Endothelial cell of umbilical vein (primary cell): ENCODE measurements around the gene LRRK1. TPM values are rescaled to one million over a fixed set of nuclear protein-coding genes. Genes with fewer than 3 reads are reported as not detected.

Source experiments
- BruUV-seq: library from RNA; stranded (reverse); fragments of 400-500 nt; replicated peaks from 2 replicates; lab custom pipeline; 2021; lab: Mats Ljungman, UMichigan
- CTCF ChIA-PET: fragments of 300-600, 350-600 bp; sonication (Branson Sonifier 250); formaldehyde crosslinking; loops from one replicate; lab custom pipeline; 2021; ENCODE audit warnings: antibody characterized with exemption, inconsistent platforms; lab: Charles Lee
- POLR2A ChIA-PET: fragments of 300-600, 350-600 bp; sonication (Branson Sonifier 250); formaldehyde crosslinking; loops from one replicate; lab custom pipeline; 2021; ENCODE audit warnings: antibody characterized with exemption, inconsistent platforms; lab: Charles Lee
- DNase-seq: peaks from one replicate; pipeline ENCODE4 v3.0.0-alpha.2; 2011; ENCODE audit warnings: low read depth, low spot score
- FAIRE-seq: peaks from 2 replicates; lab custom pipeline; 2011; peaks lifted over from hg19 to GRCh38; lab: Jason Lieb, UNC
- H2AFZ ChIP-seq: 2 replicates; pipeline ENCODE4 v1.6.0; 2012; ENCODE audit warnings: low read depth, low read length, control low read depth, inconsistent platforms
- H3K27ac ChIP-seq: 2 replicates; pipeline ENCODE4 v1.5.1; 2011; ENCODE audit warnings: low read depth, mild to moderate bottlenecking, control low read depth, low read length, moderate library complexity; ENCODE audit not compliant: insufficient read depth
- H3K27me3 ChIP-seq, 2 experiments: 2 replicates each; pipeline versions ENCODE4 v1.6.0 to v1.6.1; 2011; ENCODE audit warnings: low read length in 2 of 2, mixed read lengths in 1 of 2; ENCODE audit not compliant: control insufficient read depth in 2 of 2, insufficient read depth in 2 of 2
- H3K36me3 ChIP-seq, 2 experiments: 2 replicates in 1 of 2; 3 replicates in 1 of 2; pipeline ENCODE4 v1.5.1; 2011; ENCODE audit warnings: low read length in 2 of 2, mild to moderate bottlenecking in 1 of 2, moderate library complexity in 1 of 2; ENCODE audit not compliant: control insufficient read depth in 2 of 2, insufficient read depth in 2 of 2; ENCODE audit errors: extremely low read depth in 1 of 2
- H3K4me1 ChIP-seq: 3 replicates; pipeline ENCODE4 v1.5.1; 2011; ENCODE audit warnings: mild to moderate bottlenecking, low read length; ENCODE audit not compliant: control insufficient read depth, insufficient read depth; ENCODE audit errors: extremely low read depth
- H3K4me2 ChIP-seq: 2 replicates; pipeline ENCODE4 v1.6.1; 2011; ENCODE audit warnings: low read length, control low read depth, mixed read lengths; ENCODE audit not compliant: insufficient read depth
- H3K4me3 ChIP-seq, 3 experiments: fragments of 200-600 bp in 1 of 3; sonication (generic), shearing (Covaris generic) in 1 of 3; replicated peaks in 1 of 3; 2 replicates each; pipeline ENCODE4 v1.5.1; 2011 to 2016; ENCODE audit warnings: control low read depth in 3 of 3, low read length in 3 of 3, mild to moderate bottlenecking in 2 of 3, inconsistent platforms in 1 of 3, low read depth in 1 of 3, moderate library complexity in 1 of 3; ENCODE audit not compliant: insufficient read depth in 1 of 3
- H3K79me2 ChIP-seq: 2 replicates; pipeline ENCODE4 v1.6.0; 2012; ENCODE audit warnings: low read length, inconsistent platforms; ENCODE audit not compliant: control insufficient read depth, insufficient read depth
- H3K9ac ChIP-seq: replicated peaks from 2 replicates; pipeline ENCODE3; 2011; ENCODE audit warnings: low read length, control low read depth; ENCODE audit not compliant: insufficient read depth; ENCODE audit errors: extremely low read depth
- H3K9me1 ChIP-seq: replicated peaks from 3 replicates; pipeline ENCODE4 v1.6.0; 2011; ENCODE audit warnings: mild to moderate bottlenecking, low read length; ENCODE audit not compliant: control insufficient read depth, insufficient read depth; ENCODE audit errors: extremely low read depth
- H3K9me3 ChIP-seq: replicated peaks from 2 replicates; pipeline ENCODE4 v1.5.1; 2012; ENCODE audit warnings: low read length, inconsistent platforms; ENCODE audit not compliant: control insufficient read depth, insufficient read depth
- H4K20me1 ChIP-seq: replicated peaks from 2 replicates; pipeline ENCODE3; 2011; ENCODE audit warnings: mild to moderate bottlenecking, low read length; ENCODE audit not compliant: control insufficient read depth, insufficient read depth; ENCODE audit errors: extremely low read depth
- CTCF ChIP-seq, 2 donors: IDR thresholded peaks; 1 replicate in 1 of 2; 2 replicates in 1 of 2; pipeline ENCODE4 v1.5.1; 2011; ENCODE audit warnings: low read length in 2 of 2, mild to moderate bottlenecking in 2 of 2, moderate library complexity in 2 of 2, control low read depth in 1 of 2, inconsistent platforms in 1 of 2, low read depth in 1 of 2; ENCODE audit not compliant: insufficient read depth in 1 of 2; ENCODE audit errors: extremely low read depth in 1 of 2
- EZH2 ChIP-seq: IDR thresholded peaks from 2 replicates; pipeline ENCODE4 v1.6.1; 2012; ENCODE audit warnings: borderline replicate concordance, low read depth, mild to moderate bottlenecking, moderate library complexity, low read length, inconsistent platforms; ENCODE audit not compliant: severe bottlenecking
- FOS ChIP-seq: IDR thresholded peaks from 2 replicates; pipeline ENCODE4 v1.6.1; 2011; ENCODE audit warnings: mild to moderate bottlenecking, low read length, moderate library complexity, borderline replicate concordance; ENCODE audit not compliant: insufficient read depth
- GATA2 ChIP-seq: IDR thresholded peaks from 2 replicates; pipeline ENCODE4 v1.7.0; 2011; ENCODE audit warnings: low read depth, mild to moderate bottlenecking, moderate library complexity, mixed read lengths, low read length; ENCODE audit not compliant: insufficient read length, insufficient read depth
- JUN ChIP-seq: IDR thresholded peaks from 2 replicates; pipeline ENCODE4 v1.6.1; 2011; ENCODE audit warnings: borderline replicate concordance, low read depth; ENCODE audit not compliant: insufficient read length, insufficient read depth
- MAX ChIP-seq: IDR thresholded peaks from 2 replicates; pipeline ENCODE4 v1.6.1; 2011; ENCODE audit not compliant: insufficient read depth, insufficient read length
- MYC ChIP-seq: IDR thresholded peaks from one replicate; pipeline ENCODE4 v1.6.1; 2011; ENCODE audit warnings: mild to moderate bottlenecking, low read depth, low read length
- POLR2A ChIP-seq: IDR thresholded peaks from 2 replicates; pipeline ENCODE4 v1.6.1; 2012; ENCODE audit warnings: low read depth, mild to moderate bottlenecking, control low read depth, low read length
- POLR2AphosphoS5 ChIP-seq: IDR thresholded peaks from 2 replicates; pipeline ENCODE4 v1.6.1; 2012; ENCODE audit warnings: low read depth, mild to moderate bottlenecking, control low read depth, low read length, moderate library complexity; ENCODE audit not compliant: insufficient read depth
- dilution Hi-C: fragments of 300-500 bp; cut with MboI; formaldehyde crosslinking; loops from one replicate; pipeline ENCODE4 v1.15.0; 2019; ENCODE audit warnings: low sequenced_read_pairs; ENCODE audit not compliant: extremely low pct_ligation_motif_present
- intact Hi-C: fragments of 100-400 bp; cut with micrococcal nuclease; formaldehyde crosslinking; loops from one replicate; pipeline ENCODE4 v1.10.0; 2022
- polyA plus RNA-seq, 4 experiments: library from polyadenylated mRNA; depleted of rRNA in 3 of 4; stranded (reverse) in 3 of 4; unstranded in 1 of 4; fragments of >200 nt; gene quantifications; 2 replicates each; pipeline versions ENCODE4 v1.2.1 to v1.2.3, GENCODE V29; 2011 to 2012; ENCODE audit warnings: missing spikeins in 1 of 4
- total RNA-seq: library from RNA; stranded (reverse); gene quantifications from 2 replicates; pipeline ENCODE4 v1.2.3, GENCODE V29; 2021

The LRRK1 gene
- total and polyA plus RNA-seq, 2 donors (not counting 3 experiments of a cell fraction or from before 2014, with no cell fraction given), result 11.0 to 22.1 TPM

DNA sequence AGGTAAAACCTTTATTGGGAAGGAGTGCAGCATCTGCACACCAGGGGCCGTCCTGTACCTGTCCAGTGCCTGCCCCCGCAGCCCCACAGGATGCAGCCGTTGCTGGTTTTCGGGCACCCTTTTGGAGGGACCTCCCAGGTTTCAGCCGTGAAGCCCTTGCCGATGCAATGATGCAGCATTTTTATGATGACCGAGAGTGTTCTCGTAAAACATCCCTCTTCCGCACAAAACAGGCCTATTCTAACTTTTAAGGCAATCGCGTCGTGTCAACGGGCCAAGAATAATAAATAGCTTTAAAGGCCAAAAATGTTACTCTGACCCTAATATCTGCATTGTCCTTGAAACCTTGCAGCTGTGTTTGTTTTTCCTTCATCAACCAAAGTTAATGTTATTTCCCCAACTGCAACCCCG lies 126.1 kb downstream of the LRRK1 start:
- Histone ChIP-seq H3K79me2 (no peaks in the 10 kb centered on the region), H3K36me3 (peaks cover 0 to 8% of the 10 kb centered on the region in 2 experiments), H4K20me1 (no peaks in the 10 kb centered on the region), H3K9me1 (no peaks in the 10 kb centered on the region), H3K4me3 (no peak overlapping the region), H3K4me2 (no peak overlapping the region), H3K27ac (no peak overlapping the region), H3K4me1 (no peaks in the 10 kb centered on the region), H3K9me3 (no peaks in the 10 kb centered on the region), H3K9ac (no peak overlapping the region), H2AFZ (no peak overlapping the region), H3K27me3 (no peaks in the 10 kb centered on the region)
- intact Hi-C loops (no loop called here), dilution Hi-C loops (no loop called here)
- ChIA-PET CTCF (no interaction called here), POLR2A (no interaction called here)
- BruUV-seq, result no TSS peak
- DNase-seq (peak; percentile 47), FAIRE-seq (no peak)
- TF ChIP-seq POLR2A (no peak), POLR2AphosphoS5 (no peak), MYC (no peak), GATA2 (no peak)

- no peak overlapping the region for H2AFZ ChIP-seq
- H3K79me2 ChIP-seq, result no peaks in the 10 kb centered on the region
- CTCF ChIA-PET, result no interaction called here
- H3K27me3 ChIP-seq, result no peaks in the 10 kb centered on the region
- H3K9me3 ChIP-seq, result no peaks in the 10 kb centered on the region
- no peak for DNase-seq
- no peaks in the 10 kb centered on the region for H4K20me1 ChIP-seq
- dilution Hi-C loops, result no loop called here
- BruUV-seq, result no TSS peak
- H3K36me3 ChIP-seq, result peaks cover 0 to 8% of the 10 kb centered on the region in 2 experiments
- H3K9me1 ChIP-seq, result no peaks in the 10 kb centered on the region
- no peak overlapping the region for H3K4me2 ChIP-seq
- no peak overlapping the region for H3K27ac ChIP-seq
- TF ChIP-seq EZH2 (no peak), POLR2A (no peak), GATA2 (no peak), MAX (no peak), FOS (no peak), CTCF (IDR thresholded peaks at IDR 0.05; ENCODE audit: extremely low read depth in 1 of 2, insufficient read depth in 1 of 2, low read depth in 1 of 2, low read length in 2 of 2) (no peak), MYC (no peak), POLR2AphosphoS5 (no peak), JUN (no peak)
- POLR2A ChIA-PET, result no interaction called here
- no peak overlapping the region for H3K4me3 ChIP-seq
- H3K9ac ChIP-seq, result no peak overlapping the region
- intact Hi-C loops, result no loop called here
- no peak for FAIRE-seq
- no peaks in the 10 kb centered on the region for H3K4me1 ChIP-seq
Measured at GRCh38 chr15:101045835-101046691, 126.9 kb downstream of the LRRK1 start.
